B cell (primary cell): ENCODE data around the gene B4GALT7. TPM values are rescaled to one million over a fixed set of nuclear protein-coding genes. Genes with fewer than 3 reads are reported as not detected.
A peak's percentile ranks its signal among the peaks of the same experiment; 100 is the strongest.

Experiments used
- ATAC-seq: fragments of 200-7000 bp; cut with Tn5 transposase; one replicate; pipeline ENCODE4 v1.10.0; 2021; ENCODE audit warnings: low read depth, mild to moderate bottlenecking, moderate number of reproducible peaks, moderate library complexity
- CTCF ChIA-PET: fragments of 350-600 bp; sonication (Branson Sonifier 250); formaldehyde crosslinking; loops from one replicate; lab custom pipeline; 2021; ENCODE audit warnings: antibody characterized with exemption, inconsistent platforms; lab: Charles Lee
- POLR2A ChIA-PET: fragments of 350-600 bp; sonication (Branson Sonifier 250); formaldehyde crosslinking; loops from one replicate; lab custom pipeline; 2021; ENCODE audit warnings: antibody characterized with exemption; lab: Charles Lee
- DNase-seq: peaks from one replicate; pipeline ENCODE4 v3.0.0; 2013
- H2AFZ ChIP-seq: 2 replicates; pipeline ENCODE4 v1.6.1; 2012; ENCODE audit warnings: mild to moderate bottlenecking, low read depth, low read length; ENCODE audit not compliant: insufficient read depth, poor library complexity, severe bottlenecking
- H3K27ac ChIP-seq, 2 donors: 1 replicate in 1 of 2; 2 replicates in 1 of 2; pipeline ENCODE4 v1.5.1; 2012 to 2013; ENCODE audit warnings: low read length in 2 of 2, mild to moderate bottlenecking in 2 of 2, moderate library complexity in 1 of 2
- H3K27me3 ChIP-seq, 4 experiments: fragments of 200-600 bp in 1 of 4; sonication (generic) in 1 of 4; replicated peaks in 1 of 4; 1 replicate in 2 of 4; 2 replicates in 2 of 4; pipeline versions ENCODE4 v1.6.1 to v1.7.0; 2013 to 2016; ENCODE audit warnings: low read length in 3 of 4, mild to moderate bottlenecking in 2 of 4, mixed read lengths in 1 of 4, moderate library complexity in 1 of 4; ENCODE audit not compliant: insufficient read depth in 4 of 4, control insufficient read depth in 3 of 4; ENCODE audit errors: control extremely low read depth in 1 of 4
- H3K36me3 ChIP-seq, 2 experiments: replicated peaks in 1 of 2; 1 replicate in 1 of 2; 2 replicates in 1 of 2; pipeline versions ENCODE4 v1.6.1 to v1.7.1; 2013; ENCODE audit warnings: low read length in 1 of 2; ENCODE audit not compliant: insufficient read depth in 2 of 2, control insufficient read depth in 1 of 2; ENCODE audit errors: control extremely low read depth in 1 of 2, extremely low read depth in 1 of 2
- H3K4me1 ChIP-seq, 2 donors: fragments of 200-600 bp in 1 of 2; sonication (generic) in 1 of 2; 1 replicate in 1 of 2; 2 replicates in 1 of 2; pipeline versions ENCODE4 v1.5.1 to v1.6.1; 2013 to 2017; ENCODE audit warnings: low read length in 2 of 2; ENCODE audit not compliant: control insufficient read depth in 2 of 2, insufficient read depth in 2 of 2
- H3K4me2 ChIP-seq: replicated peaks from 2 replicates; pipeline ENCODE3; 2012; ENCODE audit warnings: mild to moderate bottlenecking, low read depth, low read length; ENCODE audit not compliant: poor library complexity, severe bottlenecking
- H3K4me3 ChIP-seq, 5 experiments: fragments of 200-600 bp in 1 of 5; sonication (generic) in 1 of 5; 1 replicate in 3 of 5; 2 replicates in 2 of 5; pipeline versions ENCODE4 v1.5.1 to v1.7.0; 2011 to 2016; ENCODE audit warnings: low read length in 4 of 5, mild to moderate bottlenecking in 4 of 5, low read depth in 2 of 5, control low read depth in 1 of 5, moderate library complexity in 1 of 5; ENCODE audit not compliant: insufficient read depth in 1 of 5; ENCODE audit errors: control extremely low read depth in 1 of 5, extremely low read depth in 1 of 5
- H3K79me2 ChIP-seq: fragments of 200-600 bp; sonication (generic); one replicate; pipeline ENCODE4 v1.6.0; 2016; ENCODE audit warnings: low read length; ENCODE audit not compliant: control insufficient read depth, insufficient read depth
- H3K9ac ChIP-seq: fragments of 200-600 bp; sonication (generic); 2 replicates; pipeline ENCODE4 v1.6.1; 2017; ENCODE audit warnings: mild to moderate bottlenecking, low read length, moderate library complexity
- H3K9me3 ChIP-seq, 3 donors: one replicate each; pipeline versions ENCODE4 v1.6.1 to v1.7.1; 2013; ENCODE audit warnings: low read length in 2 of 3; ENCODE audit not compliant: control insufficient read depth in 2 of 3, insufficient read depth in 1 of 3; ENCODE audit errors: control extremely low read depth in 1 of 3
- H4K20me1 ChIP-seq: 2 replicates; pipeline ENCODE4 v1.6.0; 2012; ENCODE audit warnings: mild to moderate bottlenecking, low read length; ENCODE audit not compliant: insufficient read depth, control insufficient read depth, poor library complexity, severe bottlenecking
- H3K27ac Mint-ChIP-seq: one replicate; pipeline ENCODE4 v1.8.0; 2021; ENCODE audit warnings: mixed read lengths
- H3K27me3 Mint-ChIP-seq: one replicate; pipeline ENCODE4 v1.8.0; 2021; ENCODE audit warnings: mixed read lengths
- H3K4me1 Mint-ChIP-seq: one replicate; pipeline ENCODE4 v1.8.0; 2021; ENCODE audit warnings: mixed read lengths
- H3K4me3 Mint-ChIP-seq: one replicate; pipeline ENCODE4 v1.8.0; 2021; ENCODE audit warnings: mixed read lengths
- H3K9me3 Mint-ChIP-seq: one replicate; pipeline ENCODE4 v1.8.0; 2022; ENCODE audit warnings: mixed read lengths; ENCODE audit not compliant: insufficient read depth
- CTCF ChIP-seq: fragments of 200-600 bp; IDR thresholded peaks from one replicate; pipeline ENCODE4 v1.8.0; 2022; ENCODE audit warnings: antibody characterized with exemption, mild to moderate bottlenecking
- EZH2 ChIP-seq: IDR thresholded peaks from 2 replicates; pipeline ENCODE4 v1.6.1; 2012; ENCODE audit warnings: borderline replicate concordance, low read depth, mild to moderate bottlenecking, moderate library complexity, low read length; ENCODE audit not compliant: insufficient read depth, poor library complexity, severe bottlenecking
- WGBS: methylation state at CpG from one replicate; pipeline ENCODE4 v1.1.5; 2013; ENCODE audit warnings: missing lambda C conversion rate; ENCODE audit not compliant: insufficient coverage; 5-methylcytosine and 5-hydroxymethylcytosine counted together
- intact Hi-C: fragments of 100-400 bp; cut with micrococcal nuclease; formaldehyde crosslinking; loops from one replicate; pipeline ENCODE4 v1.10.0; 2022
- polyA plus RNA-seq: library from polyadenylated mRNA; depleted of rRNA; stranded (reverse); fragments of >200 nt; gene quantifications from 2 replicates; pipeline ENCODE4 v1.2.3, GENCODE V29; 2012
- total RNA-seq, 2 donors: library from RNA; stranded (reverse); fragments of 120-200 nt in 1 of 2; gene quantifications; 1 replicate in 1 of 2; 2 replicates in 1 of 2; pipeline versions ENCODE4 v1.2.3 to v1.2.4, GENCODE V29; 2013 to 2022

Gene B4GALT7
- total and polyA plus RNA-seq, 2 donors (not counting 1 experiment from before 2014, with no cell fraction given), result 27.0 to 41.8 TPM

- Histone ChIP-seq H3K4me1 (peaks cover 15 to 21% of the 10 kb centered on the region in 2 donors), H3K4me3 (peak overlapping the region; percentile 11 to 91 (median 88)), H3K27ac (no peak overlapping the region), H3K4me2 (peak overlapping the region; percentile 80), H2AFZ (peak overlapping the region; percentile 90), H4K20me1 (peaks cover 35% of the 10 kb centered on the region), H3K36me3 (peaks cover 23 to 31% of the 10 kb centered on the region in 2 experiments), H3K9ac (peak overlapping the region; percentile 86), H3K27me3 (no peaks in the 10 kb centered on the region), H3K9me3 (no peaks in the 10 kb centered on the region), H3K79me2 (peaks cover 20% of the 10 kb centered on the region)
- DNase-seq (no peak), ATAC-seq (no peak)
- Mint-ChIP-seq H3K4me3 (peak overlapping the region; percentile 99), H3K4me1 (peaks cover 19% of the 10 kb centered on the region), H3K9me3 (no peaks in the 10 kb centered on the region), H3K27ac (peak overlapping the region; percentile 97), H3K27me3 (peaks cover 5% of the 10 kb centered on the region)
- CTCF ChIA-PET, result interaction anchor here (0.7 to 1.6 kb wide), 4 partner anchors 10 to 282 kb away, joined by 3 to 5 read pairs (median 4); partner anchors contain the start of gene DOK3
- no peak for TF ChIP-seq EZH2
- no peak for TF ChIP-seq CTCF
- POLR2A ChIA-PET, result interaction anchor here (1.0 kb wide), 1 partner anchor 9 kb away, joined by 5 read pairs; no protein-coding TSS in a partner anchor
- WGBS, result 22% methylated on average over 6 of the region's 8 CpGs
- intact Hi-C loops, result loop anchor here (1.0 to 2.0 kb wide), 4 partner anchors 37 to 563 kb away; partner anchors contain the start of gene FAM193B
Measured at GRCh38 chr5:177591690-177592009, 8.3 kb upstream of the B4GALT7 start.

- WGBS, result under 1% methylated on average over 61 of the region's 71 CpGs
- intact Hi-C loops, result loop anchor here (1.0 to 2.0 kb wide), 4 partner anchors 38 to 562 kb away; partner anchors contain the start of gene FAM193B
- TF ChIP-seq CTCF (no peak), EZH2 (no peak)
- Mint-ChIP-seq H3K4me3 (peak within 1 kb of the TSS; percentile 99), H3K4me1 (peaks cover 19% of the 10 kb centered on the region), H3K27ac (peak within 1 kb of the TSS; percentile 97), H3K27me3 (peaks cover 5% of the 10 kb centered on the region), H3K9me3 (no peaks in the 10 kb centered on the region)
- peak within 1 kb of the TSS; percentile 80 for H3K4me2 ChIP-seq
- H3K9ac ChIP-seq, result peak within 1 kb of the TSS; percentile 86
- DNase-seq (peak; percentile 90), ATAC-seq (peak; percentile 98)
- H4K20me1 ChIP-seq, result peaks cover 35% of the 10 kb centered on the region
- peaks cover 12 to 18% of the 10 kb centered on the region in 2 donors for H3K4me1 ChIP-seq
- H3K27me3 ChIP-seq, result no peaks in the 10 kb centered on the region
- CTCF ChIA-PET, result interaction anchor here (0.7 to 1.6 kb wide), 4 partner anchors 9 to 282 kb away, joined by 3 to 5 read pairs (median 4); partner anchors contain the start of gene DOK3
- no peaks in the 10 kb centered on the region for H3K9me3 ChIP-seq
- H3K27ac ChIP-seq, result peak within 1 kb of the TSS; percentile 62 to 82
- H3K79me2 ChIP-seq, result peaks cover 20% of the 10 kb centered on the region
- H3K4me3 ChIP-seq, result peak within 1 kb of the TSS; percentile 63 to 91 (median 88)
- peaks cover 23 to 31% of the 10 kb centered on the region in 2 experiments for H3K36me3 ChIP-seq
- POLR2A ChIA-PET, result interaction anchor here (1.0 kb wide), 1 partner anchor 10 kb away, joined by 5 read pairs; no protein-coding TSS in a partner anchor
- peak within 1 kb of the TSS; percentile 90 for H2AFZ ChIP-seq
Measured at GRCh38 chr5:177592010-177592834, 7.7 kb upstream of the B4GALT7 start, which contains the start of gene TMED9. Gene TMED9 (plus strand): TSS chr5:177592203. CDS start chr5:177592215, 12 bp downstream.
